ENCODE data around the gene PSMG4.

PSMG4 gene

DNA sequence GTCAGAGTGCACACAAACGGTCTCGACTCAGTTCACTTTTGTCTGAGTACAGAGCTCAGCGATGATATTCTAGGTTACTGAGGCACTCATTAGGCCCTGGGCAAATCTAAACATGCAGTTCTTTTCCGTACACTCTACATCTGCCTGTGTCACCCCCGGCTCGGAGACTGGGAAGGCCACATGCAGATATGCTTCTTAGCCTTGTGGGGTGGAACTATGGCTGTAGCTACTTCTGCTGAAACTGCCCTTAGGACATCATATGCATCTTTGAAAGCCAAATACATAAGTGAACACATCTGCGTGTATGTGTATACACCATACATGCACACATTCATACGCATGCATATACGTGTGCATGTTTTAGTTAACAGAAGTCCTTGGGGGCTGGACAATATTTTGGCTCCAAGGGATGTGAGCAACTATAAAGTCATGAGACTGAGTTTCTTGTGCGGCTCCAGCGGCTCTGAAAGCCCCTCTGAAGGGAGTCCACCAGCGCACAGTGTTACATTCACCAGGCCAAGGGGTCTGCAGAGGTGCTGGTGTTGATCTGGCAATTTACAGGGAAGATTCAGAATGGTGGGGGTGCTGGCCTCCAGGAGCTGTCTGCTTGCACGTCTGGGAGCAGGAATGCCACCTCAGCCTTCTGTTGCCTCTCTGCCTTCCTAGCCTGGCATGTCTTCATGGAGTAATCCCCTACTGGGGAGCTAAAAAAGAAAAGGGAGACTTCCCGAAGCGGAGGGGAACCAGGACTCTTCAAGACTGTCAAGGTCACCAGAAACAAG, 31.6 kb downstream of the PSMG4 start:
- TF ChIP-seq FOXP2 (optimal IDR thresholded peaks at IDR 0.05; ENCODE audit: borderline replicate concordance, extremely low read depth, extremely low read length, insufficient read depth), result no peak
- TF ChIP-seq TAF1 (IDR thresholded peaks at IDR 0.05; ENCODE audit: borderline replicate concordance, insufficient read depth, low read length), result no peak
- TF ChIP-seq, protein P1, sequence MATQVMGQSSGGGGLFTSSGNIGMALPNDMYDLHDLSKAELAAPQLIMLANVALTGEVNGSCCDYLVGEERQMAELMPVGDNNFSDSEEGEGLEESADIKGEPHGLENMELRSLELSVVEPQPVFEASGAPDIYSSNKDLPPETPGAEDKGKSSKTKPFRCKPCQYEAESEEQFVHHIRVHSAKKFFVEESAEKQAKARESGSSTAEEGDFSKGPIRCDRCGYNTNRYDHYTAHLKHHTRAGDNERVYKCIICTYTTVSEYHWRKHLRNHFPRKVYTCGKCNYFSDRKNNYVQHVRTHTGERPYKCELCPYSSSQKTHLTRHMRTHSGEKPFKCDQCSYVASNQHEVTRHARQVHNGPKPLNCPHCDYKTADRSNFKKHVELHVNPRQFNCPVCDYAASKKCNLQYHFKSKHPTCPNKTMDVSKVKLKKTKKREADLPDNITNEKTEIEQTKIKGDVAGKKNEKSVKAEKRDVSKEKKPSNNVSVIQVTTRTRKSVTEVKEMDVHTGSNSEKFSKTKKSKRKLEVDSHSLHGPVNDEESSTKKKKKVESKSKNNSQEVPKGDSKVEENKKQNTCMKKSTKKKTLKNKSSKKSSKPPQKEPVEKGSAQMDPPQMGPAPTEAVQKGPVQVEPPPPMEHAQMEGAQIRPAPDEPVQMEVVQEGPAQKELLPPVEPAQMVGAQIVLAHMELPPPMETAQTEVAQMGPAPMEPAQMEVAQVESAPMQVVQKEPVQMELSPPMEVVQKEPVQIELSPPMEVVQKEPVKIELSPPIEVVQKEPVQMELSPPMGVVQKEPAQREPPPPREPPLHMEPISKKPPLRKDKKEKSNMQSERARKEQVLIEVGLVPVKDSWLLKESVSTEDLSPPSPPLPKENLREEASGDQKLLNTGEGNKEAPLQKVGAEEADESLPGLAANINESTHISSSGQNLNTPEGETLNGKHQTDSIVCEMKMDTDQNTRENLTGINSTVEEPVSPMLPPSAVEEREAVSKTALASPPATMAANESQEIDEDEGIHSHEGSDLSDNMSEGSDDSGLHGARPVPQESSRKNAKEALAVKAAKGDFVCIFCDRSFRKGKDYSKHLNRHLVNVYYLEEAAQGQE (IDR thresholded peaks at IDR 0.05; ENCODE audit: insufficient read depth in 1 of 2, low read depth in 2 of 2, low read length in 2 of 2), result no peak
- no peak for TF ChIP-seq SIN3A (IDR thresholded peaks at IDR 0.05; ENCODE audit: borderline replicate concordance, insufficient read depth, low read length)
- TF ChIP-seq POLR2AphosphoS5 (IDR thresholded peaks at IDR 0.05; ENCODE audit: low read depth, low read length), result no peak

DNA sequence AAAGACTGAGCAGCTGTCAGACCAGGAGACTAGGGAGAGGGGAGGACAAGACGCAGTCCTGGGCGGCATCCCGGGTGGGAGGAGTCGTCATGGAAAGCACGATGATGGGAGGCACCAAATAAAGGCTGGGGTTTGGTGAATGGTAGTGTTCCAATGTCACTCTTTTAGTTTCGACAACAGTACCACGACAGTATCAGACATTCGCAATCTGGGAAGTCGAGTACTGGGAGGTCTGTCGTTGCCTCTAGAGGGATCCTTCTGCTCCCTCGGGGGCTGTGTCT, 32.1 kb downstream of the PSMG4 start:
- TF ChIP-seq TAF1 (IDR thresholded peaks at IDR 0.05; ENCODE audit: borderline replicate concordance, insufficient read depth, low read length) (no peak), POLR2AphosphoS5 (IDR thresholded peaks at IDR 0.05; ENCODE audit: low read depth, low read length) (no peak), SIN3A (IDR thresholded peaks at IDR 0.05; ENCODE audit: borderline replicate concordance, insufficient read depth, low read length) (no peak)

DNA sequence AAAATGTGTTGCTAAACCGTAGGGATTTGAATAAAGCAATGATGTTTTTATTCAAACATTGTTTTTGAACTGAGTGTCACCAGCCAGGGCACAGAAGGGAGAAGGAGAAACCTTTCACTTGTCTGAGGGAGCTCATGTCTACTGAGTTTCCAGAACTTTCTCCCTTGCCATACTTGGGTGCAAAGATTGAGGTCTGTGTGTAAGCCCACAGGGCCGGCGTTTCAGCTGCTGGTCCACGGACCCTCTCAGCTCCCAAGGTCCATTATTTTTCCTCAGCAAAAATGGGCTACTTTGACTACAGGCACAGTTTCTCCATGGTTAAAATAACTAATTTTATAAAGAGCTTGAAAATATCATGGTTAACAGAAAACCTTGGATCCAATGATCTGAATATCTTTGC, 32.6 kb downstream of the PSMG4 start:
- TF ChIP-seq, protein P1 (IDR thresholded peaks at IDR 0.05; ENCODE audit: insufficient read depth in 1 of 2, low read depth in 2 of 2, low read length in 2 of 2), result no peak
- TF ChIP-seq TAF1 (IDR thresholded peaks at IDR 0.05; ENCODE audit: borderline replicate concordance, insufficient read depth, low read length) (no peak), POLR2AphosphoS5 (IDR thresholded peaks at IDR 0.05; ENCODE audit: low read depth, low read length) (no peak), FOXP2 (optimal IDR thresholded peaks at IDR 0.05; ENCODE audit: borderline replicate concordance, extremely low read depth, extremely low read length, insufficient read depth) (no peak), SIN3A (IDR thresholded peaks at IDR 0.05; ENCODE audit: borderline replicate concordance, insufficient read depth, low read length) (no peak)

DNA sequence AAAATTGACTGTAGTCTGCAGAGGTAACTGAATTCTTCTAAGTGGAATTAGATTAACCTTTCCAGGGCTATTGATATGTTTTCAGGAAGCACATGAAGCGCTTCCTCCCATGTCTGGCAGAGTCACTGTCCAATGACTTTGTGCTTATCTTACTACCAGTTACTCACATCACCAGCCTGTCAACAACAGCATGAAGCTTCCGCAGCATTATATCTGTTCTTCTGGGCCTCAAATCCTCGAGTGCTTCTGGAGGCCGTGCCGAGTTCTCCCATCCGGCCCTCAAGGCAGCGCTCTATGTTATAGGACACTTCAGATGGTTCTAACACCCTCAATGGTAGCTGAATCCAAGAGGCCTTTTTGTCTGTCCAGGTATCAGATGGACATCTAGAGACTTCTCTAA, 33.2 kb downstream of the PSMG4 start:
- no peak for TF ChIP-seq FOXP2 (optimal IDR thresholded peaks at IDR 0.05; ENCODE audit: borderline replicate concordance, extremely low read depth, extremely low read length, insufficient read depth)
- no peak for TF ChIP-seq SIN3A (IDR thresholded peaks at IDR 0.05; ENCODE audit: borderline replicate concordance, insufficient read depth, low read length)
- no peak for TF ChIP-seq TAF1 (IDR thresholded peaks at IDR 0.05; ENCODE audit: borderline replicate concordance, insufficient read depth, low read length)
- TF ChIP-seq, protein P1 (IDR thresholded peaks at IDR 0.05; ENCODE audit: insufficient read depth in 1 of 2, low read depth in 2 of 2, low read length in 2 of 2), result no peak
- TF ChIP-seq POLR2AphosphoS5 (IDR thresholded peaks at IDR 0.05; ENCODE audit: low read depth, low read length), result no peak

DNA sequence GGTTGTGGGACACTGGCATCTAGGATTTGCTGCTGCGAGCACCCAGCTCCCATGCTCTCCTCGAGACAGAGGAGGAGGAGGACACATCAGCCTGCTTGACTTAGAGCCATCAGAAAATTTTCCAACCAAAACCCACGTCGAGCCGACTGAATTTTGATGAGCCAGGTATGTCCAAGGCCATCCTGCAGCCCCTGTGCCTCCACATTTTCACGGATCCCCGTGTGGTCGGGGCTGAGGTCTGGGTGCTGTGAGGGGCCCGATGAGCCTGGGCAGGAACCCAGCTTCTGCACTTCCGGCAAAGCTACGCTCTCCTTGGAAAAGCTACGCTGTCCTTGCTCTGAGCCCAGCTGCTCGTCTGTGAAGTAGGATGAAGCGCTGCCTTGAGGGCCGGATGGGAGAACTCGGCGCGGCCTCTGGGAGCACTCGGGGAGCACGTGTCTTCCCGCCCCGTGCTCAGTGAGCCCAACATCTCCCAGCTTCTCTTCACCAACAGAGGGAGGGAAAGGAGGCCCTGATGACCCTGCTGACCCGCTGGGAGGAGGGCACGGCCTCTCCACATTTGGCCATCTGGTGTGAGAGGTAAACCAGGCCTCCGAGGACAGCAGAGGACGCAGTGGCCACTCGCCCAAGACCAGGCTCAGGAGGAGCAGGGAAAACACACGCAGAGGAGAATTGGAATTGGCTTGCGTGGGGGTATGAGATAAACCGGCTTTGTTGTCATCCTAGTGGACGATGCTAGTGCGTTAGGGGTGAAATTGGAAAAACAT, 33.9 kb downstream of the PSMG4 start:
- TF ChIP-seq POLR2AphosphoS5 (IDR thresholded peaks at IDR 0.05; ENCODE audit: low read depth, low read length) (no peak), FOXP2 (optimal IDR thresholded peaks at IDR 0.05; ENCODE audit: borderline replicate concordance, extremely low read depth, extremely low read length, insufficient read depth) (no peak), TAF1 (IDR thresholded peaks at IDR 0.05; ENCODE audit: borderline replicate concordance, insufficient read depth, low read length) (no peak), SIN3A (IDR thresholded peaks at IDR 0.05; ENCODE audit: borderline replicate concordance, insufficient read depth, low read length) (no peak)
- TF ChIP-seq, protein P1 (IDR thresholded peaks at IDR 0.05; ENCODE audit: insufficient read depth in 1 of 2, low read depth in 2 of 2, low read length in 2 of 2), result no peak

Measured in PFSK-1 (cell line).